ENCODE results near the gene GLT8D1.

DNA sequence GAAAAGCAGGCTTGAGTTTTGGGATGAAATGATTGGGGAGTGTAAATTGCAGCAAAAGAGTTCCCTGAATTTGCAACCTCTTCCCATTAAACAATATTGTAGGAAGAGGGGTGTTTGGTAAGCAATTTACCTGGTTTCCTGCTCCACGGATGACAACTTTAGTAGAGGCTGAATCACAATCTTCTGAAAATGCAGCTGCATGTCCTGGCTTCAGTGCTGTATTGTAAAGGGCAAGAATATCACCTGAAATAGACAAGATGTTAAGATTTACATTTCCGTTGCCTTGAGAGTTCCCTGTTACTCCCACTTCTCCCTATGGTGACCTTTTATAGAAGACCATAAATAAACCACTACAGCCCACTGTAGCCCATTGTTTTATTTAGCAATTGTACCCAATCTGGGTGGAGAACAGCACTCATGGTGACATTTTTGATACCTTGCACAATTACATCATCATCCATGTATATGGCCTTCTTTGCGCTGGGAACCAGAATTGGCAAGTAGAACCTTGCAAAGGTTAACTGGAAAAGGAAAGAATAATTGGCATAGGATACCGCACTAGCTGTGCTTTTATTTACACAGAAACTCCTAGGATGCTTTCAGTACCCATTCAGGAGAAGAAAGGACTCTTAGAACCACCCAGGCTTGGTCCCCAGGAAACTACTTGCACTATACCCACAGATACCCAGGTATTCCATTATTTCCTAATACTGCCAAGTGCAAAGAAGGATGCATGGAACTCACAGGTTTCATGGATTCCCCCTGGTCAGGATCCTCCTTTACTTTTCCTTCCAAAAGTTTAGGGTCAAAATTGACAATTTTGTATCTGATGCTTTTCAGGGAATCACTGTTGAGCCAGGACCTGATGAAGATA is 9.6 kb downstream of the GLT8D1 start:
- TF ChIP-seq CTCF (IDR thresholded peaks at IDR 0.05; ENCODE audit: low read depth, low read length, poor library complexity, severe bottlenecking) (no peak), EZH2phosphoT487 (IDR thresholded peaks at IDR 0.05; ENCODE audit: borderline replicate concordance, low read length) (no peak)
